ENCODE measurements around the gene PFN1.

The PFN1 gene

DNA sequence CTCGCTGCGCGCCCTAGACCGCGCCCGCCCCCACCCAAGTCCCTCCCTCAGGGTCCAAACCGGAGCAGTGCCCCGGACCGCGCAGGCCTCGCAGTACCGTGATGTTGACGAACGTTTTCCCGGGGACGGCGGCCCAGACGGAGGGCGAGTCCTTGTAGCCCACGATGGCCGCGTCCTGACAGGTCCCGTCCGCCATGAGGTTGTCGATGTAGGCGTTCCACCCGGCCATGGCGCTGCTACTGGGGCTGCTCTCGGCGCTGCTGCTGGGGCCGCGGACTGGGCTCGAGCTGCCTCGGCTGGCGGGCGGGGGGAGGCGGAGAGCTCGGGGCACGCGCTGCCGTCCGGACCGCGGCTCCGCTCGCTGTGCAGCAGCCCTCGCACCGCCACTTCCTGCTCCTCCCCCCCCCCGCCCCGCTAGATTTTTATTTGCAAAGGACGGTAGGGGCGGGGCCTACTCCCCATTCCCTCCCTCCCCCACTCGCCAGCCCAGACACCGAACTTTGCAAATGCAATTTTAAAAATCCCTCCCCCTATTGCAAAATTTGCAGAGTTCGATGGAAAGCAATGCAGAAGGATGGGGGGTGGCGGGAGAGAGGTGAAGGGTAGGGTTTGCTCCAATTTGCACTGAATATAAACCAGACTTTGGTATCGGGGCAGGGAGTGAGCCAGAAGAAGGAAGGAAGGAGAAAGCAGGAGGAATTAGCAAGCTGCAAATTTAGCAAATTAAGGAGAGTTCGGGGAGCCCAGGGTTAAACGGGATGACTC is at the start of gene PFN1:
Gene PFN1 (minus strand): TSS at position 365 of the 765 bp plus-strand sequence. CDS start 136 bp downstream, at position 229.
- peak; percentile 82 for DNase-seq

GRCh38 chr17:4997302-4998026 is 49.1 kb upstream of the PFN1 start, which contains the start of the genes INCA1 and KIF1C:
Gene INCA1 (minus strand): TSS chr17:4997522. CDS start chr17:4994437, 3,085 bp downstream.
Gene KIF1C (plus strand): TSS chr17:4997950. CDS start chr17:5000247, 2,297 bp downstream.
- DNase-seq = peak; percentile 93

- DNase-seq = no peak
These were observed 45.8 kb upstream of the PFN1 start for GRCh38 chr17:4994081-4994595.

DNA sequence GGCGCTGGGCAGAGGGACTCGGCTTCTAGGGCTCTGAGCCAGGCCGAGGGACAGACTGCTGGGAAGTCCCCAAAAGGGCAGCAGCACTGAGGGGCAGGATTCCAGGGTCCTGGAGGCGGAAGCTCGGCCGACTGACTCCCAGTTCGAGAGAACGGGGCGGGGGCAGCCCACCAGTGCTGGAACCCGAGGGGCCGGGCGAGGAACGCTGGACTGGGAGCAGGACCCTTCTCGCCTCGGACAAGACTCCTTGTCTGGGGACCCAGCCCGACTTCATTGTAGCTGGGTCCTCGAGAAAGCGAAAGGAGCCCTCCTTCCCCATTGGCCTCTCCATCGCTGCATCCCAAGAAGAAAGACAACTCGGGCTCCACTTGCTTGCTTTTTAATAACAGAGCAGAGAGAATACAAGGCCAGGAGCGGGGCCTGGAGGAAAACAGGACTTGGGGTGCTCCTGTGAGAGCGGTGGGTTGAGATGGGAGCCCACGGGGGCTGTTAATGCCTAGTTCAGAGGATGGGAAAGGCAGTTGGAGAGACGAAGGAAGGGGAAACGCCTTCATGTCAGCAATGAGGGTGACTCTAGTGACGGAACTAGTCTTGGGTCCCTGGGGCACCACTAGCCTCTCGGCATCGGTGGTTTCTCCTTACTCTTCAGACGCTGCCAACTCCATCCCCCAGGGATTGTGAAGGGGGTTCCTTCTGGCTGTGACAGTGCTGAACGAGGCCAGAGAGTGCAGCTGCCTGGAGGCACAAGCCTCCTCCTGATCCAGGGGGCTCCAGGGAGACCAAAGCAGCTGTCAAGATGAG is 39.6 kb upstream of the PFN1 start:
- DNase-seq = no peak

- peak; percentile 86 for DNase-seq
These were observed 38.8 kb upstream of the PFN1 start, which contains the start of gene CAMTA2 for GRCh38 chr17:4986951-4987766. Gene CAMTA2 (minus strand): TSS chr17:4987675. CDS start chr17:4986222, 1,453 bp downstream.

DNA sequence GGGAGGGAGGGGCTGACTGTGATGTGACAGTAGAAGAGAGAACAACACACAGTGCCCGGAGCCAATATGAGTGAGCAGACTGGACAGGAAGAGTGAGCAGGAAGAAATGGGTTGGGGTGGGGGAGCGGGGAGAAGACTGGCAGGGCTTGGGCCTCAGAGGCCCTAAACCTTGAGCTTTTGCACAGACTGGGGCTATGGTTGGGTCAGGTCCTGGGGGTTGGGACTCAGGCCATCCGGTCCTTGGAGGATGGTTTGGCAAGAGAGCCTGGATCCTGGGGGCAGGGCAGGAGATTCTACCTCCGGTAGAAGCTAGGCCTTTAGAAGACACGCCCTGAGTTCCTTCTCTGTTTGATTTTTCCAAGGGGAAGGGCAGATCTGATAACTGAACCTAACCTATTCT is 38.1 kb upstream of the PFN1 start:
- DNase-seq = no peak

DNA sequence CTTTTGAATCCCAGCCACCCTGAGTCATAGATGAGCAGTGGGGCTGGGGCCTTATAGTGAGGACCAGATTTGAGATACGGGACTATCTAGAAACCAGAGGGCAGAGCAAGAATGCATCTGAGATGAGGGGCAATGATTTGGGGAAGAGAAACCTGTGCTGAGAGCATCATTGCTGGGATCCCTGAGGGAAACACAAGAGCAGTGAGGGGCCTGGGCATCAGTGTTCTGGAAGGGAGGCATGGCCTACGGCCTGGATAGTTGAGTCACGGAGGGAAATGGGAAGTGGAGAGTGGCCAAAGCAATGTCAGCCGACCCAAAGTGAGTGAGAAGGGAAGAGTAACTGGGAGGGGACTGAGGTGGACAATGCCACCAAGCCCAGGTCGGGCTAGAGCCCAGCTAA is 34.0 kb upstream of the PFN1 start:
- no peak for DNase-seq

DNA sequence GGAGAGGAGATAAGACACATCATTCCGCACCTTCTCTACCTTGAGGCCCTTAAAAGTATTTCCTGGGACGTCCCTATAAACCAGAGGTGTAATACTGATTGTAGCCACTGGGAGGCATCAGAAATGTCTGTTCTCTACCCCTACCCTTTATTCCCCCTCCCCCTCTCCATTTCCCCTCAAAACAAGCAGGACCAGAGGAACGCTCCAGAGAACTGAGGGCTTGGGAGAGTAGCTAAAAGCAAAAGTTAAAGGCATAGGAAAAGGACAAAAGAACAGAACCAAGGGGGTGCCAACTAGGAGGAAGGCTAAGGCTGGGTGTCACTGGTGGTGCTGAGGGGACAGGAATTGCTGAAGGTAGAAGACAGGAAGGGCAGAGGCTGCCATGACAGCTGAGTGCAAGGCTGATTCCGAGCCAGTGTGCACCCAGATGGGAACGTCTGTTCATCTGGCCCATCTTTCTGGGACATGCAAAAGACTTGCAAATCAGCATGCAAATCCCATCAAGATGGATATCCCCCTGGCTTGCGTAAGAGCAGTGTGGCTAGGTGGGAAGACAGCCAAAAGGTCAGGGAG is 32.4 kb upstream of the PFN1 start:
- DNase-seq = no peak

- DNase-seq = no peak
These were observed 30.4 kb upstream of the PFN1 start for GRCh38 chr17:4978726-4979125.

- no peak for DNase-seq
These were observed 25.9 kb upstream of the PFN1 start for GRCh38 chr17:4974115-4974670.

DNA sequence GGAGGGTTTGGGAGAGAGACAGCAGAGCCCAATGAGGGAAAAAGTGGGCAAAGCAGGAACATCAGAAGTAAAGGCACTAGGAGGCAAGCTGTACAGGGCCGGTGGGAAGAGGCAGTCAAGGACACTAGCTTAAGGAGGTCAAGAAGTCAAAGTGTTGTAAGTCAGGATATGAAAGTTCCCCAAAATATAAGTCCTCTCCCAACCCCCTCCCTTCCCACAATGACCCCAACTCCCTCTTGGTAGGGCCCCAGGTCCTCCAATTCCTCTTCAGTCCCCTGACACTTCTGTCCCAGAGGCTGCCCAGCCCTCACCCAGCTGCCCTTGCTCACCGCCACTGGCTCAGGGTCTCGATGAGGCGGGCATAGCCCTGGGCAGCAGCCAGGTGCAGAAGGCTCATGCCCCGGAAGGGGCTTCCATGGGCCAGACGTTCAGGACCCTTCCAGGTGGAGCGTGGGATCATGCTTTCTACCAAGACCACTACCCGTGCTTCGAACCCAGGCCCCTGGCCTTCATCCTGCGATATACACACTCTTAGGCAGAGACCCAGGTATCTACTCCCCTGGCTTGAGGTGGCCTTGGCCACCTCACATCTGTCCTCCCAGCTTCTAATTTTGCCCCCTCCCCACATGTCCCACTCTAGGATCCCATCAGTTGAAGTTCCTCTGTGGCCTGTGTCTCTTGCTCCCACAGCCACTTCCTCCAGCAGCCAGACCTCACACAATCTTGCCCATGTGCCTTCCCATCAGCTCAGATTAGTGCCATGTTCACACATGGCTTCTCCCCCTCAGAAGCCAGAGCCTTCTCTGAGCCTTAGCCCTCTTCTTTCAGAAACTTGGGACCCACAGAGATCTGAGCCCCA is 25.2 kb upstream of the PFN1 start:
- DNase-seq = no peak

- DNase-seq = no peak
These were observed 24.4 kb upstream of the PFN1 start for GRCh38 chr17:4972752-4973151.

GRCh38 chr17:4972322-4972721 is 24.0 kb upstream of the PFN1 start:
- no peak for DNase-seq

DNA sequence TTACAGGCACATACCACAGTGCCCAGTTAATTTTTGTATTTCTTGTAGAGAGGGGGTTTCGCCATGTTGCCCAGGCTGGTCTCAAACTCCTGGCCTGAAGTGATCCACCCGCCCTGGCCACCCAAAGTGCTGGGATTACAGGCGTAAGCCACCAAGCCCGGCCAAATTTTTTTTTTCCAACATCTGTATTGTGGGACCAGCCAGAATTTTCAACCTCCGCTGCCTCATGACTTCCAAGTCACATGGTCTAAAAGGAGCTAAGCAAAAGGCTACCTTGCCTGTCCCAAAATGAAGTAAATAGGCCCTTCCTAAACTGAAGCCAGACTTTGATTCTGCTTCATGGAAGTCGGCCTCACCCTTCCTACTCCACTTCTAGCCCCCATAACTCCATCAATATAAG is 23.5 kb upstream of the PFN1 start:
- DNase-seq = no peak

DNA sequence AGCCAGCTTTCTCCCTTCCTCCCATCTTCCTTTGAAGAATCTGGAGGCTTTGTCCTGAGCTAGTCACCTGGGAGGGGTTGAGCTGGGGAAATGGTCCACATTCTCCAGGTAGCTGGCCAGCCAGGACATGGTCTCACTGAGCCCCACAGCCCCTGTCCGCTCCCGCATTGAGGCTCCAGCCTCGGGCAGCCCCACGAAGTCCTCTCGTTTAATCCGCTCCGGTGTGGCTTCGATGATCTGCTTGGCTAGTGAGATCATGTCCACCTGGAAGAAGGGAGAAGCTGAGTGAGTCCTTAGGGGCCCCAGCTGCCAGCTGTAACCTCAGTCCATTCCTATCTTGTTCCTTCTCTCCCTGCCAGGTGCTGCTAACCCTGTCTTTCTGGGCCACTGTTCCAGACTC is 21.9 kb upstream of the PFN1 start:
- DNase-seq = no peak

DNA sequence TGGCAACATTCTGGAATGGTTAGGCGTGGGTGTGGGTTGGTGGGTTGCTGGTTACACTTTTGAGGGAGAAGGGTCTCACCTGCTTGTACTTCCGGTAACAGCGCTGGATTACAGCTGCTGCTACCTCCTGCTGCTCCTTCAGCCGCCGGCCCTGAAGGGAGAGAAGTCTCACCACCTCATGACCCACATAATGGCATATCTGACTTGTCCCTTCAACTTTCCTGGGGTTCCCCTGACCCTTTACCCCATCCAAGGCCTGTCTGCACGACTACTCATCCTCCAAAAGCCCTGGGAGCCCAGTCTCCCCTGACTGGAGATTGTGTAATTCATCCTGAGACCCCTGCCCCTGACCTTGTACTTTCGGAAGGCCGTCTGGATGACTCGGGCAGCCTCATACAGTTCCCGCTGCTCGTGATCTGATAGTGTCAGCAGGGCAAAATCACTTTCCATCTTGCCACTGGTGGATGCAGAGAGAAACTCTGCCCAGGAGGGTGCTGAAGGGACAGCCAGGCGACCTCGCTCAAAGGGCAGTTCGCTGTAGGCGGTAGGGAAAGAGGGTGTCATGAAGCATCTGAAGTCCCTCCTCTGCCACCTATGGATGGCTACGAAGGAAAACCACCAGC is 21.3 kb upstream of the PFN1 start:
- no peak for DNase-seq

GRCh38 chr17:4969047-4969550 is 20.8 kb upstream of the PFN1 start:
- DNase-seq = peak; percentile 47

DNA sequence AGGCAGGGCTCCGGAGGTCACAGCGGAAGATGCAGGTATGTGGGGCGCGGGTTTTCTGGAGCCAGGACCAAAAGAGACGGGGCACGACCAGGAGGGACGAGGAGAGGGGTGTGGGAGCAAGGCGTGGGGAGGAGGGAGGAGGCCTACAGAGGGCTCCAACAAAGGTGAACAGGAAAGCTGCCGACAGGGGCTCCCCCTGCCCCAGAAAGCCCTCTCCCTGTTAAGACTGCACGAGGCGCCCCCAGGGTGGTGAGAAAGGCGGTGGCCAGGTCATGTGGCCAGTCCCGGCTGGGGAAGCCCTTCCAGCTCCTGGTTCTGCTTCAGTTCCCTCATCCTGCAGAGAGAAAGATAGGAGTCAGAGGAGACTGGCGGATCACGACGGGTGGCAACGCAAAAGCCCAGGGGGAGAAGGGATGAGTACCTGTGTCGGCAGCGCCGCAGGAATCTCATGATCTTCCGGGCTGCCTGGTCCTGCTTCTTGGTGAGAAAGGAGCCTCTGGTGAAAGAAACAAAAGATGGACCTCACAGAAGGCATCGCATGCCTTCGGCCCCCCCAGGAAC is 20.2 kb upstream of the PFN1 start:
- DNase-seq = peak; percentile 45
